Activated T-cell treated with anti-CD3 and anti-CD28 coated beads, Interleukin-2, amount 50 U/mL, for 24 hours (primary cell): ENCODE data around the gene MB.

ENCODE experiments used
- DNase-seq: peaks from one replicate; pipeline ENCODE4 v3.0.0-alpha.2; 2020
- H3K27ac Mint-ChIP-seq: 2 replicates; pipeline ENCODE4 v1.8.0; 2020; ENCODE audit warnings: mild to moderate bottlenecking, mixed read lengths
- H3K27me3 Mint-ChIP-seq: 2 replicates; pipeline ENCODE4 v1.8.0; 2020; ENCODE audit warnings: mixed read lengths
- H3K36me3 Mint-ChIP-seq: 2 replicates; pipeline ENCODE4 v1.8.0; 2020; ENCODE audit warnings: low read depth, mixed read lengths
- H3K4me1 Mint-ChIP-seq: 2 replicates; pipeline ENCODE4 v1.8.0; 2020; ENCODE audit warnings: low read depth, mixed read lengths
- H3K4me3 Mint-ChIP-seq: 2 replicates; pipeline ENCODE4 v1.8.0; 2020; ENCODE audit warnings: mild to moderate bottlenecking, moderate library complexity, mixed read lengths
- H3K9me3 Mint-ChIP-seq: 2 replicates; pipeline ENCODE4 v1.8.0; 2020; ENCODE audit warnings: mixed read lengths

Gene MB

DNA sequence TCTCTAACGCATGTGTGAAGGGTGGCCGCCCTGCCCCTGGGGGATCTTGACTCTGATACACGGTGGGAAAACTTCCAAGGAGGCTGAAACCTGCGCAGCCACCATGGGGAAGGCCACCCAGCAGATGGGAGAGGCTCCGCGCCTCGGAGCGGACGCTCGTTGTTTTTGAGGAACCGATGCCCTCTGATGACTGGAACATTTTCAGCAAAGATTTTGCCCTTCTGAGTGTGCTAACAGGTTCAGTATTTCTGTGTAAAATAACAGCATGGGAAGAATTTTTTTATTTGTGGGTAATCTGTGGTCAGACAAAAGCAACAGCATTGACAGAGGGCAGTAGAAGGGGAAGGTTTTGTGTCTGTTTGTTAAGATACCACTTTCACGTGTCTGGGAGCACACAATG lies 16.7 kb downstream of the MB start:
- DNase-seq, result no peak
- H3K27ac Mint-ChIP-seq, result no peak overlapping the region
- H3K9me3 Mint-ChIP-seq, result no peaks in the 10 kb centered on the region
- H3K4me3 Mint-ChIP-seq, result no peak overlapping the region
- H3K27me3 Mint-ChIP-seq, result no peaks in the 10 kb centered on the region
- no peaks in the 10 kb centered on the region for H3K36me3 Mint-ChIP-seq
- H3K4me1 Mint-ChIP-seq, result peaks cover 15% of the 10 kb centered on the region

DNA sequence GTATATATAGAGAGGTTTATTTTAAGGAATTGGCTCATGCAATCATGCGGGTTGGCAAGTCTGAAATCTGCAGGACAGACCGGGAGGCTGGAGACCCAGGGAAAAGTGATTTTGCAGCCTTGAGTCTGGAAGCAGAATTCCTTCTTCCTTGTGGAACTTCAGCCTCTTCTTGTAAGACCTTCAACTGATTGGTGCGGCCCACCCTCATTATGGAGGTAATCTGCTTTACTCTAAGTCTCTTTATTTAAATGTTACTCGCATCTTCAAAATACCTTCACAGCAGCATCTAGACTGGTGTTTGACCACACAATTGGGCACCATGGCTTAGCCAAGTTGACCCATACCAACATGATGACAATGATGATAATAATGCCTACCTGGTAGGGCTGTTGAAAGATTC lies 17.8 kb downstream of the MB start:
- Mint-ChIP-seq H3K27ac (no peak overlapping the region), H3K4me3 (no peak overlapping the region), H3K9me3 (no peaks in the 10 kb centered on the region), H3K4me1 (peaks cover 4% of the 10 kb centered on the region), H3K36me3 (no peaks in the 10 kb centered on the region), H3K27me3 (no peaks in the 10 kb centered on the region)
- no peak for DNase-seq

DNA sequence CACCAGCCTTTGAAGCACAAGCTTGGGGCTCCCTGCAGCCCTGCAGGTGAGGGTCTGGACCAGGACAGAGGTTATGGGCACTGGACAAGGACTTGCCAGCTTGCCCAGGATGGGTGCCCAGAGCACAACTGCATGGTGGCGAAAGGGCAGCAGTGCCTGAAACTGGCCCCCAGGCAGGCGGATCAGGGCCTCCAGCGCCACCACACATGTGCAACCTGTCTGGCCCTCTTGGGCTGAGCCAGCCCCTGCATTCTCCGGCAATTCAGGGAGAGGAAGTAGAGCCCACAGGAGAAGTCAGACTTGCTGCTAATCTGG lies 18.8 kb downstream of the MB start:
- H3K4me3 Mint-ChIP-seq, result no peak overlapping the region

DNA sequence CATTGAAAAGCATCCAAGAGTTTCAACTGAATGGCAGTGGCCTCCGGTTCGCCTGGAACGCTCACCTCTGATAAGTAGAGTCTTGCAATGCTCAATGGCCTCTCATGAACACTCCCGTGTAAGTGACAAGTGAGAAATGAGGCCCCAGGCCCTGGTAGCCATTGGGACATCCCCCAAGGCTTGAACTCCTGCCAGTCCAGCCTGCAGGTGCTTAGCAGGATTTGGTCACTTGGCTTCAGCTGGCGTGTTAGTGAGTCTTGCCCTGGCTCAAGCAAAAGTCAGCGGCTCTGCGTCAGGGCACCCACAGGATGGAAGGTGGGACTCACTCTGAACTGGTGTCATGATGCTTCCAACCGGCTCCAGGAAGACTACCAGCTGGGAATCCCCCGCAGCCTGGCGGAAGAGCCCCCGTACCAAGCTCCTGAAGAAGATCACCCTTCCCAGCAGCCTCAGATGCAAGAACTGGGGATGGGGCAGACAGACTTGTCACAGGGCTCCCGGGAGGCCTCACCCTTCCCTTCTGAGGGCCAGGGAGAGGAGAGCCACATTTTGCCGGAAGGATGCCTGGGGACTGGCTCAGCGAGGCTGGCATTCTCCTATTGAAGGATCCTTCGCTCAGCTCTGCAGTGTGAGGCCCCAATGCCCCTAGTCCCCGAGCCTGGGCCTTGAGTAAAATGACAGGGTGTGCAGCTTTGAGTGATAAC lies 19.3 kb downstream of the MB start:
- no peak overlapping the region for H3K27ac Mint-ChIP-seq

More for the DNA sequence above, 18.8 kb downstream of the MB start:
- H3K27ac Mint-ChIP-seq, result no peak overlapping the region
- no peak for DNase-seq
- H3K4me1 Mint-ChIP-seq, result peaks cover 2% of the 10 kb centered on the region
- no peaks in the 10 kb centered on the region for H3K36me3 Mint-ChIP-seq
- H3K27me3 Mint-ChIP-seq, result no peaks in the 10 kb centered on the region
- H3K9me3 Mint-ChIP-seq, result no peaks in the 10 kb centered on the region

DNA sequence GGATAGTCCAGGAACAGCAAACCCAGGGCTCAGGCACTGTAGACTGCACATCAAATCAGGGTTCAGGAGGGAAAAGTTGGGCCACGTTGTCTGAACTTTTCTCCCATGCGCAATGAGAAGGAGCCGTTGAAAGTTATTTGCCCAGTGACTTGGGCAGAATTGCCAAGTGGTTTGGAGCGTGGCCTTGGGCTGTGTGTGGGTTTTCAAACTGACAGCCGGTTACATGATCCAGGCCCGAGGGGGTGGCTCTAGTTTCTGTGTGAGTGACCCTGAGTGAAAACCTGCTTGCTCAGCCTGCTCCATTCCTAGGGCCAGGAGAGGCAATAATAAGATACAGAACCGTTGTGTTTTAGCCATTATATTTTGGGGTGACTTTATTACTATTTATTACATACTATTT lies 20.3 kb downstream of the MB start:
- Mint-ChIP-seq H3K27me3 (no peaks in the 10 kb centered on the region), H3K27ac (no peak overlapping the region), H3K36me3 (no peaks in the 10 kb centered on the region), H3K4me1 (no peaks in the 10 kb centered on the region), H3K9me3 (no peaks in the 10 kb centered on the region), H3K4me3 (no peak overlapping the region)
- no peak for DNase-seq

More for the DNA sequence above, 19.3 kb downstream of the MB start:
- H3K9me3 Mint-ChIP-seq, result no peaks in the 10 kb centered on the region
- no peaks in the 10 kb centered on the region for H3K36me3 Mint-ChIP-seq
- no peaks in the 10 kb centered on the region for H3K27me3 Mint-ChIP-seq
- no peak for DNase-seq
- no peak overlapping the region for H3K4me3 Mint-ChIP-seq
- H3K4me1 Mint-ChIP-seq, result no peaks in the 10 kb centered on the region

DNA sequence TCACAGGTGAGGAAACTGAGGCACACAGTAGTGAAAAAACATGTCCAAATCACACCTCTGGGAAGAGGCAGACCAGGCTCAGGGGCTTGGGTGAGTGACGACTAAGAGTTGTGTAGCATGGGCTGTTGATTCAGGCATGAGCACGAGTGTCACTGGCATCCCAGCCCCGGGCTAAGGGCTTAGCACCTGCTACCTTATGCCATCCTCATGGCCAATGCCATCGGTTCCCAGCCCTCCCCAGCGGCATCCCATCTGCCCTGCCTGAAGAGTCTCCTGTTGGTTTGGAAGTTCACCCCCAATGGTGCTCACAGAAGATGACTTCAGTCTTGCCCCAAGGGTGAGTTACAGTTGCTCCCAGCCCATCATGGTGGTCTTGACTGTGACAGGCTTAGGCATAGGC lies 22.4 kb downstream of the MB start:
- Mint-ChIP-seq H3K27me3 (no peaks in the 10 kb centered on the region), H3K36me3 (no peaks in the 10 kb centered on the region), H3K27ac (no peak overlapping the region), H3K4me1 (no peaks in the 10 kb centered on the region), H3K4me3 (no peak overlapping the region), H3K9me3 (no peaks in the 10 kb centered on the region)
- DNase-seq, result no peak

DNA sequence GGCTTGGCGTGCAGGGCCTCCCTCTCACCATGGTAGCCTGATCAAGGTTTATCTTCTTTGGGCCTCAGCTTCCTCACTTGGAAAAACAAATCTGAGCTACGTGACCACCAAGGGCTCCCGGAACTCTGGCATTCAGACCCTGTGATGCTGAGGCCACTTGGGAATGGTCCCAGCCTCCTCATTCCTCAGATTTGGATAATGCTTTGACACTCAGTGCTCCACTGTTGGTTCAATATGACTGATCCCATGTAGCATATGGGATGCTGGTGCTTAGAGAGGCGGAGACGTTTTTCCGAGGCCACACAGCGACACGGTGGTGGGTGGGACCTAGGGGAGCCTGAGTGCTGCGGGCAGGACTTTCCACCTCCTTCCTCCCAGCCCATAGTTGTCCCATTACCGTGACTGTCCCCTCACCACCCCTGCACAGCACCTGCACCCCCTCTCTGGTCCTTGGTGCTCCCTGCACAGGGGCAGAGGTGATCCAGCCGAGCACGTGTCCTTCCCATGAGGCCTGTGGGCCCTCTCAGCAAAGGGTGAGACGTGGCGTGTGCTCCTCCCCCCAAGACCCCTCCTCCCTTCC lies 23.1 kb downstream of the MB start:
- DNase-seq, result no peak
- Mint-ChIP-seq H3K36me3 (no peaks in the 10 kb centered on the region), H3K9me3 (no peaks in the 10 kb centered on the region), H3K27me3 (no peaks in the 10 kb centered on the region), H3K4me1 (no peaks in the 10 kb centered on the region), H3K27ac (no peak overlapping the region), H3K4me3 (no peak overlapping the region)

DNA sequence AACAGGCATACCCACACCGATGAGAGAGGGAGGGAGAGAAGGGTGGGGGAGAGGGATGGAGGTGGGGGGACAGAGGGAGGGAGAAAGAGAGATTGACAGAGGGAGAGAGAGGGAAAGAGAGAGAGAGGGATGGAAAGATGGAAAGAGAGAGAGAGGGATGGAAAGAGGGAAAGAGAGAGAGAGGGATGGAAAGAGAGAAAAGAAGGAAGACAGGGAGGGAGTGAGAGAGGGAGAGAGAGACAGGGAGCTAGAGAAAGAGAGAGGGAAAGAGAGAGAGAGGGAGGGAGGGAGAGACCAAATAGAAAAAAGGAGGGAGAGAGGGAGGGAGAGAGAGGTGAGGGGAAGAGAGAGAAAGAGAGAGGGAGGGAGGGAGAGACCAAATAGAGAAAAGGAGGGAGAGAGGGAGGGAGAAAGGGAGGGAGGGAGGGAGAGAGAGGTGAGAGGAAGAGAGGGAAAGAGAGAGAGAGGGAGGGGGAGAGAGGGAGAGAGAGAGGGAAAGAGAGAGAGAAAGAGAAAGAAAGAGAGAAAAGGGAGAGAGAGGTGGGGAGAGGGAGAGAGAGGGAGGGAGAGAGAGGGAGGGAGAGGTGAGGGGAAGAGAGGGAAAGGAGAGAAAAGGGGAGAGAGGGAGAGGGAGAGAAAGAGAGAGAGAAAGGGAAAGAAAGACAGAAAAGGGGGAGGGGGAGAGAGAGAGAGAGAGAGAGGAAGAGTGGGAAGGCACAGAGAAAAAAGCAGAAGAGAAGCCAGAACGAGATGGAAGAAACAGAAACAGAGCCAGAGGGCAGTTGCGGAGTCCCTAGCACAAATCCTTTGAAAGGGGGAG lies 23.8 kb downstream of the MB start:
- Mint-ChIP-seq H3K4me1 (no peaks in the 10 kb centered on the region), H3K4me3 (no peak overlapping the region), H3K27me3 (no peaks in the 10 kb centered on the region), H3K36me3 (no peaks in the 10 kb centered on the region), H3K27ac (no peak overlapping the region), H3K9me3 (no peaks in the 10 kb centered on the region)
- DNase-seq, result no peak

DNA sequence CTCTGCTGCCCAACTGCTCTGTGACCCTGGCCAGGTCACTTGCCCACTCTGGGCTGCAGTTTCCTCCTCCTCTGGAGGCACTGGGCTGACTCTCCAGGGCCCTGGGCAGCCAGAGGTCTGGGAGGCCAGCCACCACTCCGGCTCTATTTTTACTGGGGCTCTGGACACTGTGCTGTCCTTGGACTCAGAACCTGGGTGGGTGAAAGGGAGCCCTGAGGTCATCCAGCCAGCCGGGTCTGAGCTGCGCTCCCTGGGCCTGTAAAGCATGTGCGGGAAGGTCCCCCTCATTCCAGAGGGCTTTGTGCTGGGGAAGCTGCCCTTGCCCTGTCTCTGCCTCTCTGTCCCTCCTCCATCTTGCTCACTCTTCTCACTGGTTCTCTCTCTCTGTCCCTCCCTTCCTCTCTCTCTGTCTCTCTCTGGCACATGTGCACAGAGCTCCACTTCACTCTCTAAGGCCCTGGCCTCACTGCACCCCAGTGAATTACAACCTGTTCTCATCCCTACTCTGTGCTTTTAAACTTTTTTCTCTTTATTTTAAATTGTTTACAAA lies 24.6 kb downstream of the MB start:
- Mint-ChIP-seq H3K27ac (no peak overlapping the region), H3K4me1 (no peaks in the 10 kb centered on the region), H3K9me3 (no peaks in the 10 kb centered on the region), H3K27me3 (no peaks in the 10 kb centered on the region), H3K36me3 (no peaks in the 10 kb centered on the region), H3K4me3 (no peak overlapping the region)
- no peak for DNase-seq

DNA sequence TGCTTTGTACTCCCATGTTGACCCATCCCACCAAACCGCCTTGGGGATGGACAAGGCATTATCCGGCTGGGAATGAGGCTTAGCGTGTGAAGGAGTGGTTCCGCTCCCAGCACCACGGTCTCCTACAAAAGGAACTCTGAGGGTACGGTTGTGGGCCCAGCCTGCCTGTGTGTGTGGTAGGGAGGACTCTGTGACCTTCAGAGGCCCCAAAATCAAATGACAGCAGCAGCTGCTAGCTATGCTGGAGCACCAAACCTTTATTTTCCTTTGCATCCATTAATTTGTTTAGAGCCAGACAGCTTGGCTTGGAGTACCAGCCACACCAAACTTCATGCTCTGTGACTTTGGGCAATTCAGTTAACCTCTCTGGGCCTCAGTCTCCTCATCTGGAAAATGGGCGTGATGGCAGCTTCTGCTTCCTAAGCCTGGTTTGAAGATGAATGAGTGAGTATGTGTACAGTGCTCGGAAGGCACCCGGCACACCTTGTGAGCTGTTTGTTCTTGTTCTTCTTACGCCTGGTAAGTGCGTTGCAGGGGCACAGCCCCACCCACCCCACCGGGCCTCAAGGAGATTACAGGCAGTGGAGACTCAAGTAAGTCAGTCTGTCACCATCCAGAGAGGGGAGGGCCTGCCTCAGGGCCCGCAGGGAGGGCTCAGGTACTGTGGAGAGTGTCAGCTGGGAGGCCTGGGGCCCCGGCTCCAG lies 25.3 kb downstream of the MB start:
- no peaks in the 10 kb centered on the region for H3K4me1 Mint-ChIP-seq
- no peak for DNase-seq
- no peak overlapping the region for H3K27ac Mint-ChIP-seq
- H3K36me3 Mint-ChIP-seq, result no peaks in the 10 kb centered on the region
- no peaks in the 10 kb centered on the region for H3K9me3 Mint-ChIP-seq
- no peak overlapping the region for H3K4me3 Mint-ChIP-seq
- no peaks in the 10 kb centered on the region for H3K27me3 Mint-ChIP-seq

DNA sequence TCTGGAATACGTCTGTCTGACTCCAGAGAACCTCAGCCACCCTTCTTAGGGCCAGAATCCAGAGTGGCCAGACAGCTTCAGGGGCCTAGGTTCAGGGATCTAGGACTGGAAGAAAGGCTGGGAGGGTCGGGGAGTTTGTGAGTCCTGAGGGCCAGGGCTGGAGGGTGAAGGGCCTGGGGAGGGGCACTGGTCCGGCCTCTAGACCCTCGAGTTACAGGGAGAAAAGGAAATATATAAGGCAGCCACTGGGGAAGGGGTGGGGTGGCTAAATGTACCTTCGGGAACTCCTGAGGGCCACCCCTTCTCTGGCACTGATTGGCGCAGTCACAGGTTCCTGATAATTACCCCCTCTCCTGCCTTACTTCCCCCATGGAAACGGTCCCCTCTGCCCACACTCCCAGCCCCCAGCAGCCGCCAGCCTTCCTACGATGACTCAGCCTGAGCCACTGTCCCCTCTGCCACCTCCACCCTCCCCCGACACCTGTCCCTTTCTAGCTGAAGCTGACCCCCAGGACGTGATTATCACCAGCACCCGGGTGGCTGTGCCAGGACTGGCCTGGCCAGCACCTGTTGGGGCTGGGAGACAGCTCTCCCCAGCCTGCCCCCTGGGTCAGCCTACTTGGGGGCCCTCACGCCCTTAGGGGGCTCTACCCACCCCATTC lies 26.4 kb downstream of the MB start:
- no peaks in the 10 kb centered on the region for H3K27me3 Mint-ChIP-seq
- DNase-seq, result no peak
- no peaks in the 10 kb centered on the region for H3K9me3 Mint-ChIP-seq
- no peak overlapping the region for H3K27ac Mint-ChIP-seq
- no peak overlapping the region for H3K4me3 Mint-ChIP-seq
- no peaks in the 10 kb centered on the region for H3K4me1 Mint-ChIP-seq
- no peaks in the 10 kb centered on the region for H3K36me3 Mint-ChIP-seq

DNA sequence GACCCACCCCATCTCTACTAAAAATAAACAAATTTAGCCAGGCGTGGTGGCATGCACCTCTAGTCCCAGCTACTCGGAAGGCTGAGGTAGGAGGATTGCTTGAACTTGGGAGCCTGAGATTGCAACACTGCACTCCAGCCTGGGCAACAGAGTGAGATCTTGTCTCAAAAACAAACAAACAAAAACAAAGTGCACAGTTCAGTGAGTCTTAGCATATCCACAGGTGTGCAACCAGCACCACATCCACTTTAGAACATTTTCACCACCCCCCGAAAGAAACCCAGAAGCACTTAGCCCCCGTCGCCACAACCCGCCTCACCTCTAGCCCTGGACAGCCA lies 27.4 kb downstream of the MB start:
- no peaks in the 10 kb centered on the region for H3K4me1 Mint-ChIP-seq
- no peak for DNase-seq
- H3K4me3 Mint-ChIP-seq, result no peak overlapping the region
- no peak overlapping the region for H3K27ac Mint-ChIP-seq
- H3K9me3 Mint-ChIP-seq, result no peaks in the 10 kb centered on the region
- no peaks in the 10 kb centered on the region for H3K36me3 Mint-ChIP-seq
- no peaks in the 10 kb centered on the region for H3K27me3 Mint-ChIP-seq

DNA sequence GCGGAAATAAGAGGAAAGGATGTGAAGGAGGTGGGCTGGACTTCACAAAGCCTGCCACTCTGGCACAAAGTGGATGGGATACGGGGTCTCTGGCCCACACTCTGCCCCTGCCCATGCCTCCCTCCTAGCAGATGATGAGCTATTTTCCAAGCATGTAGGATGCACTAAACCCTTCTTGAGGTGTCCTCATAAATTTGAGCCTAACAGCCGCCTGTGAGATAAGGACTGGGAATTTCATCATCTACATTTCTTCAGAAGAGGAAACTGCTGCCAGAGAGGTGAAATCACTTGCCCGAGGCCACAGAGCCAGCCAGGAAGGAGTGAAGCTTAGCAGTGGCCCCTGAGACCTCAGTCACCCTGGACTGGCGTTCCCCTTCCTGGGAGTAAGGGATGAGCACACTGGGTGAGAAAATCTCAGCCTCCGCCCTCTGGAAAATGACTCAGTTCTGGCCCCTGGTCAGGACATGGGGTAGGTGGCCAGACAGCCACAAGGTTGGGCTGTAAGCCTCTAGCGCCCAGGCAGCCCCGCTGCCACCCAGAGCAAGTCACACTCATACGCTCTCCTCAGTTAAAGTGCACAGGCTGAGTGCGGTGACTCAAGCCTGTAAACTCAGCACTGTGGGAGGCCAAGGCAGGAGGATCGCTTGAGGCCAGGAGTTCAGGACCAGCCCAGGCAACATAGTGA lies 27.9 kb downstream of the MB start:
- H3K9me3 Mint-ChIP-seq, result no peaks in the 10 kb centered on the region
- no peak for DNase-seq

DNA sequence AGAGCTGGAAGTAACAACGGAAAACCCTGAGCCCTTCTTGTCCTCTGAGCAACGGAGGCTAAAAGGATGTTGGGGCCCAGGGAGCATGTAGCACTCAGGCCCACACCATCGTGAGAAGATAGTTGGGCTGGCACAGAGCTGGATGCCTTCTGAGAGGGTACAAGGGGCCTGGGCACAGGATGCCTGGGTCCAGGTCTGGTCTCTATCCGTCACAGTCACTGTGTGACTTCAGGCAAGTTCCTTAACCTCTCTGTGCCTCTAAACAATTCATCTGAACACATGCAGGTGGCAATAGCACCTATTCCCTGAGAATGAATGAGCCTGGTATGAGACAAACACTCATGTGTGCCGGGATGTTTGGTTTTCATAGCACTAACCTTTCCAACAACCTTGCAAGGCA lies 29.2 kb downstream of the MB start:
- no peaks in the 10 kb centered on the region for H3K36me3 Mint-ChIP-seq
- H3K9me3 Mint-ChIP-seq, result no peaks in the 10 kb centered on the region
- no peaks in the 10 kb centered on the region for H3K4me1 Mint-ChIP-seq
- H3K4me3 Mint-ChIP-seq, result no peak overlapping the region
- no peak overlapping the region for H3K27ac Mint-ChIP-seq
- peaks cover 4% of the 10 kb centered on the region for H3K27me3 Mint-ChIP-seq
- no peak for DNase-seq

More for the DNA sequence above, 27.9 kb downstream of the MB start:
- H3K4me1 Mint-ChIP-seq, result no peaks in the 10 kb centered on the region
- no peaks in the 10 kb centered on the region for H3K27me3 Mint-ChIP-seq
- H3K4me3 Mint-ChIP-seq, result no peak overlapping the region
- H3K27ac Mint-ChIP-seq, result no peak overlapping the region
- no peaks in the 10 kb centered on the region for H3K36me3 Mint-ChIP-seq
